ENCODE data around the gene ANTXRL.
"Not testable (repeated sequence)": the region's sequence is repeated elsewhere in the genome, so short reads cannot be mapped to it uniquely, and the experiment has no call there.

- not testable (repeated sequence) for TF ChIP-seq CTCF (IDR thresholded peaks at IDR 0.05; ENCODE audit: insufficient read depth, low read depth, low read length); EZH2 (IDR thresholded peaks at IDR 0.05; ENCODE audit: insufficient read depth, low read length)
Observed at GRCh38 chr10:46315071-46315860, 28.5 kb downstream of the ANTXRL start.

Data from astrocyte (in vitro differentiated cells and primary cell).